Suppressor macrophage (primary cell): Measurements from ENCODE around the gene ABCB1.
A peak's percentile ranks its signal among the peaks of the same experiment; 100 is the strongest.

ENCODE experiments used
- DNase-seq, 4 experiments: peaks; one replicate each; pipeline ENCODE4 v3.0.0-alpha.2; 2020 to 2022

ABCB1 gene

GRCh38 chr7:87512906-87513305, 87.8 kb downstream of the ABCB1 start:
- DNase-seq, result no peak

DNA sequence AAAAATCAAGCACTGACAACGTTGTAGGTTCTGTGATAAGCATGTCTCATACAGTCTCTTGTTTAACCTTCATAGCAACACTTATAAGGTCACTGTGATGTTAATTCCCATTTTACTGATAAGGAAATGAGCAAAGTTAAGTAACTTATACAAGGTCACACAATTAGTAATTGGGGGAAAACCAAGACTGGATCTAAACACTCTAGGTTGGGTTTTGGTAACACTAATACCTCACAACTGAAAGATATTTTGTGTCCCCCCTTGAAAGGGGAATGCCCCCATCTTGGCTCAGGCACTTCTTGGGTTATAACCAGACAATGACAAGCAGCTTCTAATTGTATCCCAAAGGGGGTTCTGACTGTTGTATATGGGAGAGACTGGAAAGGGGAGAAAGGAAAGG, 89.2 kb downstream of the ABCB1 start:
- no peak for DNase-seq

GRCh38 chr7:87510411-87510875, 90.2 kb downstream of the ABCB1 start:
- DNase-seq, result no peak

- no peak for DNase-seq
These were observed 93.2 kb downstream of the ABCB1 start for GRCh38 chr7:87507446-87507845.

DNA sequence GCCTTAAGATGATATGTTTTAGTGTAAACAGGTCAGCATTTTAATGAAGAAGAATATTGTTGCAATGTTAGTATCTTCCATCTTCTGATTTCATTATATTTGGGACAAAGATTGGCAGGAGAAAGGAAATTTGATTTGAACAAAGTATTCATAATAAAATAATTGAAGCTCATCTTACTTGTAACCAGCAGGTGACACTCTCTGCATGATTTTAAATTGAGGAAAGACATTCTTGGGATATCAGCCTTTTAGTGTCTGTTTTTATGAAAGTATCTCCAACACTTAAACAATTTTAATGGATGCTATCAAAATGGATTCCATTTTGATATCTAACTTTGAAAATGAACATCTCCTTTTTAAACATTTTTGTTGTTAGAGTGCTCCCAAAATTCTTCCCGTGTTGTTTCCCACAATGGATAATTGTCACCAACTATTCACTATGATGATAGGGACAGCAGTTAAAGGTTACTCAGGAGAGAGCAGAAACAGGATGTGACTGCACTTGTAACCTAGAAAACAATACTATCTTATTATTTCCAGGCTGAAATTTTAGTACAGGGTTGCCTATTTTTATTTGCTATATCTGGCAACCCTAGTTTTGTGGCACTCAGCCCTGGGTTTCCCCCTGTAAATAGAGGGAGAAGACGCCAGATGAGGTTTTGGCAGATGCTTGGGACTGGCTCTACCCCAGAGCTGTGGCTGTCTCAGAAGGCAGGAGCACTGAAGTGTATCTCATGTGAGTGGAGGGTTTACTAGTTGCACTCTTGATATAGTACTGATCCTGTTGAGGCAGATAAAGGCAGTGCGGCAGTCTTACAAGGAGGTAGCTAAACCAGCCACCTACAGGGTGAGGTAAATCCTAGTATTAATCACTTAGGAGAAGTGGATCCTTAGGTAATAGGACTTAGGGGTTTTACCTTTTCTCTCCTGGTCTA, 94.2 kb downstream of the ABCB1 start:
- DNase-seq, result peak in 3 of 4 experiments; percentile 8 to 45 (median 38)

DNA sequence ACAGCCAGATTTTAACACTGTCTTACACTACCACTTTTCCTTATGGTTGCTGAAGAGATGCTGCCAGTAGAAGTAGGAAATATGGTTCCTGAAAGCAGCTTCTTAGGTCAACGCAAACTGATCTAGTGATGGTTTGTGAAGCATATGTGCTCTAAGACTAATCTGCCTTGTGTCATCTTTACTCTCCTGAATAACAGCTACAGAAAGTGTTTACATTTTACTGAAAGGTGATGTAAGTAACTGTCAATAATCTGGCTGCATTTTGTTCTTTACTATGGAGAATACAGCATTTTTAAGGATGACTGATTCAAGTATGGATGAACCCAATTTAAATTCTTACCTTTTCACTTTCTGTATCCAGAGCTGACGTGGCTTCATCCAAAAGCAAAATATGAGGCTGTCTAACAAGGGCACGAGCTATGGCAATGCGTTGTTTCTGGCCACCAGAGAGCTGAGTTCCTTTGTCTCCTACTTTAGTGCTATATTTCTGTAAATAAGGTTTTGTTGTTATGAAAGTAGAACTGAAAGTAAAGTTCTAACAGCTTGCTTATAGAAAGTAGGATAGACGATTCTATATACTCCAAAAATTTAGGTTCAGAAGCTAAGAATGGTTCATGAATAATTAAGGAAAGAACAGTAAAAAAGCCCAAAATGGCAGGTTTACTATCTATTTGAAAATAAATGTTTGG, 95.0 kb downstream of the ABCB1 start:
- no peak for DNase-seq

DNA sequence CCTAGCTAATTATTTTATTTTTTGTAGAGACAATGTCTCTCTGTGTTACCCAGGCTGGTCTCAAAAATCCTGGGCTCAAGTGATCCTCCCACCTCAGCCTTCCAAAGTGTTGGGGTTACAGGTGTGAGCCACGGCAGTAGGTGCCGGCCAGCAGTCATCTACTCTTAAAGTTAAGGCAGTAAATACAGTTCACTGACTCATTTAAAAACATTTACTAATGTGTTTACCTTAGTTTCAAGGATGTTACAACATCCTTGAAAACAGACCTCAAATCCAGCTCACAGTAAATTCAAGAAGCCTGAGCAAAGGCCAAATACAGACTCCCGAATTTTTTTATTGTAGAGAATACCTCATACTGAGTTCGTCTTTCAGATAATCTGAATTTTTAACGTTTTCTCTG, 95.6 kb downstream of the ABCB1 start:
- DNase-seq, result no peak

- no peak for DNase-seq
These were observed 101.2 kb downstream of the ABCB1 start for GRCh38 chr7:87499494-87499893.

- no peak for DNase-seq
These were observed 101.8 kb downstream of the ABCB1 start for GRCh38 chr7:87498893-87499292.

GRCh38 chr7:87497482-87497881, 103.2 kb downstream of the ABCB1 start:
- no peak for DNase-seq

GRCh38 chr7:87495366-87495765, 105.3 kb downstream of the ABCB1 start:
- DNase-seq, result no peak

GRCh38 chr7:87494454-87494853, 106.2 kb downstream of the ABCB1 start:
- no peak for DNase-seq

GRCh38 chr7:87483131-87483530, 117.6 kb downstream of the ABCB1 start:
- peak in 1 of 4 experiments; percentile 7 for DNase-seq

- no peak for DNase-seq
These were observed 118.6 kb downstream of the ABCB1 start for GRCh38 chr7:87482115-87482514.

GRCh38 chr7:87480386-87480785, 120.3 kb downstream of the ABCB1 start:
- DNase-seq, result no peak

DNA sequence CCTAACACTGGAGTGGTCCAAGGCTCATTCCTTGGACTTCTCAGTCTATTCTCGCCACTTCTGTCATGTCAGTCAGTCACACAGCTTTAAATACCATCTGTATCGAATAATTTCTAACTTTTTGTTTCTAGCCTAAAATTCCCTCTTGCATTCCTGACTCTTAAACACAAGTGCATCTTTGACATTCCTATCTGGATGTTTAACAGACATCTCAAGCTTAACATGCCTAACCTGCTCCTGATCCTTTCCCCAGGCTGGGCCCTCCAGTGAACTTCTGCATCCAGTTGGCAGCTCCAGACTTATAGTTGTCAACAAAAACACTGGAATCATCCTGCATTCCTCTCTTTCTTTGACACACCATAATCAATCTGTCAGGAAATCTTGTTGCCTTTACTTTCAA, 120.7 kb downstream of the ABCB1 start:
- no peak for DNase-seq

DNA sequence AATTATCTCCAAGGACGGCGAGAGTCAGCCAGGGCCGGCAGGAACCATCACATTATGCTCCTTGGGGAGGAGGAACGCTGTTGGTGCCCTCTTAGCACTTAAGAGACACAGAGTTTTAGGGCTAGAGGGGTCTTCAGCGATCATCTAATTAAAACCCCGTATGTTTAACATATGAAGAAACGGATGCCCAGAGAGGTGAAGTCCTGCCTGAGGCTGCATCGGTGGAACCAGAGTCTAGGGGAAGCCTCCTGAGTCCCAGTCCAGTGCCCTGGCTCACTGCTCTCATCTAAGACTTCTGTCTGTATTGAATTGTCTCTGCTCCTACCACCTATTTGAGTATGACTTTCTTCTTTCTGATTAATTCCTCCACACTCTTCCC, 124.5 kb downstream of the ABCB1 start:
- no peak for DNase-seq

DNA sequence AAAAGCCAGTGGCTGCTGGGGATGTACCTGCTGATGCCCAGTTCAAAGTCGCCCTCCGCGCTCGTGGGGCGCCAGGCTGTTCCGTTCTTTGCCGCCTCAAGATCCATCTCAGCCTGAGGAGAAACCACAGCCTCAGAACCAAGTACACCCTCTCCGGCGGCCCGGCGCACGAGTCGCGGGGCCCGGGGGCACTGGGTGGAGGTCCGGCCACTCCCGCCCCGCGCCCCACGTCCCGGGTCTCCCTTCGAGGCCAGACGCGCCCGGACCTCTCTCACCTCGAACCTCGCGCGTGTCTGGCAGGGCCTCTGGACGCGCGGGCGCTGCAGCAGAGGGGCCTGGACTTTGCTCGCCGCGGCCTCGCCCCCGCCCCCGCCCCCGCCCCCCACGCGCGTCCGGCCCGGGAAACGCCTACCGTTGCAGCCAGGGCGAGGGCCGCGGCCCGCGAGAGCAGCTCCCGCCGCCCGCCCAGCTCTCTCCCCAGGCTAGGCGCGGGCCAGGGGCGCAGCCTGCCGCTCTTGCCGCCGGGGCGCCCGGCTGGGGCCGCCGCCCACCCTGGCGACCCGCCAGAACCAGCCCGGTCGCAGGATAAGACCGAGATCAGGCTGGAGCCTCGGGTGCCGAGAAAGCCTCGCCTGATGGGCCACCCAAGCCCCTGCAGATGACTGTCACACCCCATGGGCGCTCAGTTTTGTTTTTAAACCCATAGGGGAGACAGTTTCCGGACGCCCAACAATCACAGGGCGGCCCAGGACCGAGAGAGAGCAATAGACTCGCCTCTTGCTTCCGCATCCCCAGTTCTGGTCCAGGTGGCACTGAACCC, 125.1 kb downstream of the ABCB1 start, which contains the start of gene ABCB4:
ABCB4 (minus strand) TSS at position 322 of the 820 bp plus-strand sequence; CDS start at position 107, 215 bp downstream.
- DNase-seq, result peak; percentile 6 to 50 (median 38)

- DNase-seq, result peak; percentile 84 to 96 (median 90)
These were observed 125.9 kb downstream of the ABCB1 start for GRCh38 chr7:87474533-87475358.

DNA sequence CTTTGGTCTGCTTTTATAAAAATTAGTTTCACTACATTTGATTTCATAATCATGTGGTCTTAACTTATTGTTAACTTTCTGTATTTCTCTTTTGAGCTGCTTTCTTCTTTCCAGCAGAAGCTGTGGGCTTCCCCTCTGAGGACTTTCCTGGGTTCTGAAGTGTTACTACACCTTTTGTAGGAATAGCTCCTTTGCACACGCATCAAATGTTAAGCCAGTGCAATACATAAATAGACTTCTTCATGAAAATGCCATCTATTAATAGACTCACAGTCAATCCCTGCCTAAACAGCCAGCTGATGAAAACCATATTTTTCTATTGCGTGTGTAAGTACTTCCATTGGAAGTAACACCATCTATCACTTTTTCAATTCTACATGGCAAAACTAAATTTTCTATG, 126.7 kb downstream of the ABCB1 start:
- peak; percentile 17 to 50 (median 44) for DNase-seq

DNA sequence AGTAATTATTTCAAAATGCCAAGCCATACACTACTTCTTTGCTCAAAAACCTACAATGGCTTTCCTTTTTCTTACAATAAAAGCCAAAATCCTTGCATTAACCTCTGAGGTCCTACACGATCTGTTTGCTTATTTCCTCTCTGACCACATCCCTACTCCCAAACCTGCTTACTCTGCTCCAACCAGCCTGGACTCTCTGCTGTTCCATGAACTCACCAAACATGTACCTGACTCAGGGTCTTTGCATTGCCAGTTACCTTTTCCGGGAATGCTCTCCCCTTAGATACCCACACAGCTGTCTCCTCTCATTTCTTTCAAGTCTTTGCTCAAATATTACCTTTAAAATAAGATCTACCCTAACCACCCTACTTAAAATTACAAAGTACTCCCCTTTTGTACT, 127.5 kb downstream of the ABCB1 start:
- peak in 3 of 4 experiments; percentile 10 to 20 (median 15) for DNase-seq

GRCh38 chr7:87471473-87471872, 129.2 kb downstream of the ABCB1 start:
- no peak for DNase-seq
